Measurements from ENCODE around the gene DGLUCY.

GRCh38 chr14:91123201-91123600, 9.3 kb downstream of the DGLUCY start:
- TF ChIP-seq EZH2 (IDR thresholded peaks at IDR 0.05; ENCODE audit: insufficient read depth, poor library complexity, severe bottlenecking) (no peak), EZH2phosphoT487 (IDR thresholded peaks at IDR 0.05; ENCODE audit: insufficient read depth, low read depth) (no peak)

All from GM23248 (cell line).